GM12878 (cell line): ENCODE measurements around the gene ORM2.

ENCODE experiments used
- ETV6 ChIP-seq, 2 experiments: fragments of 450-650 bp in 1 of 2; IDR thresholded peaks in 1 of 2; conservative IDR thresholded peaks in 1 of 2; 2 replicates each; pipeline ENCODE4 v1.6.1; 2014; ENCODE audit warnings: antibody characterized with exemption in 1 of 2, borderline replicate concordance in 1 of 2, low read depth in 1 of 2, mild to moderate bottlenecking in 1 of 2, moderate library complexity in 1 of 2
- KDM1A ChIP-seq: fragments of 200-600 bp; sonication (generic); IDR thresholded peaks from 2 replicates; pipeline ENCODE4 v1.6.1; 2016; ENCODE audit warnings: borderline replicate concordance
- MYC ChIP-seq: IDR thresholded peaks from 2 replicates; pipeline ENCODE4 v1.6.1; 2011; ENCODE audit warnings: mild to moderate bottlenecking, low read length, moderate library complexity, inconsistent platforms; ENCODE audit not compliant: insufficient read depth, insufficient replicate concordance, insufficient read length, severe bottlenecking
- POLR2A ChIP-seq: IDR thresholded peaks from 2 replicates; pipeline ENCODE4 v1.6.1; 2011; ENCODE audit warnings: low read depth, mild to moderate bottlenecking, low read length
- TF ChIP-seq, protein P1 (sequence below): IDR thresholded peaks from 2 replicates; pipeline ENCODE4 v1.6.1; 2011; ENCODE audit warnings: low read depth, low read length, improper control_type of control experiment, borderline replicate concordance

DNA sequence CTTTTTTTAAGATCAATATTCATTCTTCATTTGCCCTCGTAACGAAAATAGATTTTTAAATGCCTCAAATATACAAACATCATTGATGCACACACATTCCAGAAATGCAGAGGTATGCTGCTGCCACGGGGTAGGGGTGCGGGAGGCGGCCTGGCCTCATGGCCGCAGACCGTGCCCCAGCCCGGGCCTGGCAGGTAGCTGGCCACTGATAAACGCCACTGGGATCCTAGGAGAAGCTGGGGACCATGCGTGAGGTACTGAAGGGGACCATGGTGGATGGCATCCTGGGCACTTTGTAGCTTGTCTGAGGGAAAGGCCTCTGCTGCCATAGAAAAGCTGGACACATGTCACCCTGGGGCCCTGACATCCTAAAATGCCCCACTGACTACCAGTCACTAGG lies 6.5 kb downstream of the ORM2 start:
- TF ChIP-seq POLR2A (0 out of 2 replicates have a peak, but pooled peaks have one; percentile 34), ETV6 (conservative IDR thresholded peaks at IDR 0.05 in 1 of 2, IDR thresholded peaks at IDR 0.05 in 1 of 2; ENCODE audit: borderline replicate concordance in 1 of 2, low read depth in 1 of 2) (no peak), MYC (no peak), KDM1A (no peak)
- TF ChIP-seq, protein P1, sequence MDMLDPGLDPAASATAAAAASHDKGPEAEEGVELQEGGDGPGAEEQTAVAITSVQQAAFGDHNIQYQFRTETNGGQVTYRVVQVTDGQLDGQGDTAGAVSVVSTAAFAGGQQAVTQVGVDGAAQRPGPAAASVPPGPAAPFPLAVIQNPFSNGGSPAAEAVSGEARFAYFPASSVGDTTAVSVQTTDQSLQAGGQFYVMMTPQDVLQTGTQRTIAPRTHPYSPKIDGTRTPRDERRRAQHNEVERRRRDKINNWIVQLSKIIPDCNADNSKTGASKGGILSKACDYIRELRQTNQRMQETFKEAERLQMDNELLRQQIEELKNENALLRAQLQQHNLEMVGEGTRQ = no peak
